Endothelial cell of umbilical vein (primary cell): Measurements from ENCODE around the gene FAM47C.

Source experiments
- POLR2A ChIP-seq: IDR thresholded peaks from 2 replicates; pipeline ENCODE4 v1.6.1; 2012; ENCODE audit warnings: low read depth, mild to moderate bottlenecking, control low read depth, low read length
- TF ChIP-seq, protein P1 (sequence below), 2 donors: IDR thresholded peaks; 1 replicate in 1 of 2; 2 replicates in 1 of 2; pipeline ENCODE4 v1.5.1; 2011; ENCODE audit warnings: low read length in 2 of 2, mild to moderate bottlenecking in 2 of 2, moderate library complexity in 2 of 2, control low read depth in 1 of 2, inconsistent platforms in 1 of 2, low read depth in 1 of 2; ENCODE audit not compliant: insufficient read depth in 1 of 2; ENCODE audit errors: extremely low read depth in 1 of 2

DNA sequence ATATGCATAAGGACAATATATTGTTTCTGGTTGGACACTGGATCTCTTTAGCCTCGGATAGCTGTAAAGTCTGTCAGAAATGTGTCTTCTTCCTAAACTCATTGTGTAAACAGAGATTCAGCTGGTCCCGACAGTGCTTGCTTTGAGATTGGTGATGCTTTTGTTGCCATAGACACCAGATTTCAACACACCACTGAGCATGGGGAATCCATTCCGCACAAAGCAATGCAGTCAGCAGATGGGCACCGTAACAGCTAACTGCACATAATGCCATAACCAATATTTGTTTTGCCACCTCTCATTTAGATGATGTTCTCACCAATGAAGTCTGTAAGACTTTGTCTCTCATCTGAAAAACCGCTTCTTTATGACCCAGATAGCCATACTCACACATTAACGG is 33.3 kb upstream of the FAM47C start:
- TF ChIP-seq POLR2A = no peak
- TF ChIP-seq, protein P1, sequence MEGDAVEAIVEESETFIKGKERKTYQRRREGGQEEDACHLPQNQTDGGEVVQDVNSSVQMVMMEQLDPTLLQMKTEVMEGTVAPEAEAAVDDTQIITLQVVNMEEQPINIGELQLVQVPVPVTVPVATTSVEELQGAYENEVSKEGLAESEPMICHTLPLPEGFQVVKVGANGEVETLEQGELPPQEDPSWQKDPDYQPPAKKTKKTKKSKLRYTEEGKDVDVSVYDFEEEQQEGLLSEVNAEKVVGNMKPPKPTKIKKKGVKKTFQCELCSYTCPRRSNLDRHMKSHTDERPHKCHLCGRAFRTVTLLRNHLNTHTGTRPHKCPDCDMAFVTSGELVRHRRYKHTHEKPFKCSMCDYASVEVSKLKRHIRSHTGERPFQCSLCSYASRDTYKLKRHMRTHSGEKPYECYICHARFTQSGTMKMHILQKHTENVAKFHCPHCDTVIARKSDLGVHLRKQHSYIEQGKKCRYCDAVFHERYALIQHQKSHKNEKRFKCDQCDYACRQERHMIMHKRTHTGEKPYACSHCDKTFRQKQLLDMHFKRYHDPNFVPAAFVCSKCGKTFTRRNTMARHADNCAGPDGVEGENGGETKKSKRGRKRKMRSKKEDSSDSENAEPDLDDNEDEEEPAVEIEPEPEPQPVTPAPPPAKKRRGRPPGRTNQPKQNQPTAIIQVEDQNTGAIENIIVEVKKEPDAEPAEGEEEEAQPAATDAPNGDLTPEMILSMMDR (IDR thresholded peaks at IDR 0.05; ENCODE audit: extremely low read depth in 1 of 2, insufficient read depth in 1 of 2, low read depth in 1 of 2, low read length in 2 of 2) = no peak
